GM21447 (cell line): ENCODE measurements around the gene DHX16.

Experiments used
- ATAC-seq: cut with Tn5 transposase; IDR thresholded peaks from one replicate; pipeline ENCODE4 v1.9.1; 2021; ENCODE audit not compliant: unreplicated experiment

The DHX16 gene

DNA sequence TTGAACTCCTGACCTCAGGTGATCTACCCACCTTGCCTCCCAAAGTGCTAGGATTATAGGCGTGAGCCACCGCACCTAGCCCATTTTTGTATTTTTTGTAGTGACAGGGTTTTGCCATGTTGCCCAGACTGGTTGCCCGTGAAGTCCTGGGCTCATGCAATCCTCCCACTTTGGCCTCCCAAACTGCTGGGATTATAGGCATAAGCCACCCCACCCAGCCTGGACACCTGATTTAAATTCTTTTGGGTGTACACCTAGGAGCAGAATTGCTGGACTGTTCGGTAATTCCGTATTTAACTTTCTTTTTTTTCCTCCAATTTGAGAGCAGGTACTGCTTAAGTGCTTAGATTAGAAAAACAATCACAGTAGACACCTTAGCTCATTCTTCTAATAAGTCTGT lies 23.6 kb upstream of the DHX16 start:
- ATAC-seq, result no peak

DNA sequence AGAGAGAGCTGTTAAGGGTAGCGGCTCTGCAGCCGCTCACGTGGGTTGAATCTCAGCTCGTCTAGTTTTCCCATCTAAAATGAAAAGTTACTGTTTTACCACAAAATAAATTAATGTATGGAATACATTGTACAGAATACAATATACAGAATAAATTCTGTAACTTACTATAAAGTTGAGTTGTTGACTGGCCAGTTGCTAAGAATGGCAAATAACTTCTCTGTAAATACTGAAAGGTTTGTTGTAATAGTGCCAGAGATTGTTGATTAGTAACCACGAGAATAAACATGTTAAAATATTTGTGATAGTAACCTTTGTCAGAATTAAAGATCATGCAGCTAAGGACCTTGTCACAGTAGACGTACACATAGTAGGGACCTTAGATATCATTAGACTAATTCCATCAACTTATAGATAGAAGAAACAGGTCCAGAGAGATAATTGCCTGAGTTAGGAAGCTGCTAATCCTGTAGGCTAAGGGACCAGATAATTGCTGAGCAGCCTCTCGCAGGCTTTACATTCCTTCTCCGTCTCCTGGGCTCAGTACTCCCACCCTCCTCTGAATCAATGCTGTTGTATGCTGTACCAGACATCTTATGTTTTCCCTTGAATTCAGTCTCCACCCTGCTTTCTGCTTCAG lies 18.5 kb upstream of the DHX16 start:
- ATAC-seq, result no peak

DNA sequence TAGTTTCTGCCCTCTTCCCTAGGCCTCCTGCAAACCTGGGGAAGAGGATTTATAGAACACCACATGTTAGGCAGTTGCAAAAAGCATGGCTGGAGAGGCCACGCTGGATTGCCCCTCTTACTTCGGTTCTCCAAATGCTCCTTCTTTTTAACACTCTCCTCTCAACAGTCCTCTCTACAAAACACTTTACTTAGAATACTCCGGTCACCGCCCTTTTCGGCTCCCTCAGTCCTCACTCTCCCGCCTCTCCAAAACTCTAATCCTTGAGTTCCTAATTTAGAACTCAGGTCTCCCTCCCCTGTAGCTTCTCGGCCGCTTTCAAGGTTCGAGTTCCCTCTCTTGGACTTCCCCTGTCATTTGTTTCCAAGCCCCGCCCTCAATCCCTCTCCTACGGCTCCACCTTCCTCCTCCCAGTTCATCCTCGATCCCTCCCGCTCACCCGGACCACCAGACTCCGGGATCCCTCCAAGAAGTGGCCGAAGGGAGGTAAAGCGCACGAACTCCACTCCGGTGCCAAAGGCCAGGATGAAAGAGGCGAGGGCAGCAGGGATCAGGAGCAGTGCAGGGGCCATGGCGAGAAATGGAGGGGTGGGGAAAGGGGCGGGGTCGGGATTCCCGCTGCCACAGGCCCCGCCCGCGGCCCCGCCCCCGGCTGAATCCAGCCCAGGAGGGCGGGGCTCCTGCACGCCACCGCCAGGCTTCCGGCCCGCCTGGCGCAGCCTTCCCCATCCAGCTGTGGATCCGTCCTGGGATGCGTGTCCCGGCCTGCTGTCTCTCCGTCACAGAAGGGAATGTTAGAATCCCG lies 17.8 kb upstream of the DHX16 start, which contains the start of gene NRM:
NRM (minus strand) TSS at position 582 of the 805 bp plus-strand sequence; CDS start at position 572, 10 bp downstream.
- peak; percentile 20 for ATAC-seq

DNA sequence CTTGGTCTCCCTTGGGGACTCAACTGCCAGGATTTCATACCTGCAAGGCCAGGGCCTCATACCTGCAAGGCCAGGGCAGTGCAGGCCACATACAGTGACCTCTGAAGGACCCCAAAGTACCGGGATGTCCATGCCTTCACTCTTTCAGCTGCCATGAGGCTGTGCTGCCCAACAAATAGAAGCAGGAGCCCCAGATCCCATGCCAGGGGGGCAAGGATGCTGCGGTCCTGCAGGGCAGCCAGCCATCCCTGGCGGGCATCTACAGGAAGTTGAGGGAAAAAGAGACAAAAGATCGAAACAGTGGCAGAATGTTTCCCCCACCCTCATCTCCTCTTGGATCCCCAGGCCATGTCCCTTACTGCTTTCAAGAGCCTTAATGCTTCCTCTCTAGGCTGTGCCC lies 17.2 kb upstream of the DHX16 start:
- no peak for ATAC-seq

DNA sequence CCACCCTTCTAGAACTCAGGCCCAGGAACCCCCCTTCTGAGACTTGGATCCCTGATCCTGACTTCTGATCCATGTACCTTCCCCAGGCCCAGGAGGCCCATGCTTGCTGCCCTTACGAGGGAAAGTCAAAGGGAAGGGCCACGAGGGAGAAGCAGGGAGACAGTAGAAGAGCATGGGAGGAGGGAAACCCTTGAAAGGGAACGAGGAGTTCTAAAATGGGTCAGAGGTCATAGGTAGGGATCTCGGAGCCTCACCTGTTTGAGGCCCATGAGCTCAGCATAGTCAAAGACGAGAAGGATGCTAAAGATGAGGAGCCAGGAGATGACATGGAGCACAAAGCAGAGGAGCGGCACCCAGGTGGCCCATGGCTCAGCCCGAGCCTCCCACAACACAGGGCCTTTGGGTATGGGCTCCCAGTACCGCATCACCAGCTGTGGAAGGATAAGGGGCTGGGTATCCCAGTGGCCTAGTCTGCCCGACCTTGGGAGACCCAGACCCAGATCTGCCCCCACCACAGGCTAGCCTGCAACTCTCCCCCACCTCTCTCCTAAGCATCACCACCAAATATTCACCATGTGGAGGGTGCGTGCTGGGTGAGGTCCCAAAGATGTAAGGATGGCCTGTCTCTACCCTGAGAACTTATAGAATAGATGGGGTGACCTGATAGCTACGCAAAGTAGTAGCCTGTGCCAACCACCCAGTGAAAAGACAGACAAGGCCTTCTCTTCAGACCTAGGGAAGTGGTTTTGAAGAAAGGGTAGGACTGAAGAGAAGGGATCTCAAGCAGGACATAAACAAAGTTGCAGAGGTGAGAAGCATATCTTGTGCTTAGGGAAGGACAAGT lies 16.4 kb upstream of the DHX16 start:
- no peak for ATAC-seq

DNA sequence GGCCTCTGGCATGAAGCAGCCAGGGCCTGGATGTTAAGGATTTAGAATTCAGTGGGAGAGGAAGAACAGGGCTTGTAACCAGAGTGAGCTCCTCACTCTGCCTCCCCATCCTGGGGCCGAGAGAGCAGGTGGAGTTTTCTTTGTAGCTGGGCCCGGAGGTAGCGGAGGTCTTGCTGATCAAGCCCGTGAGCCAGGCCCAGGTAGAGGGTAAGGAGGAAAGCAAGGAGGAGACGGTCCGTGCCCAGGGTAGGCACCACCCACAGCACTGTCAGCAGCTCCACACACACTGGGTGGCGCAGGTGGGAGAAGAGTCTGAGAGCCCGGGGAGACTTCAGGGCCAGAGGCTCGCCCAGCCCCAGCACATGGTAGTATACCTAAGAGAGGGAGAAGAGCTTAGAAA lies 15.8 kb upstream of the DHX16 start:
- no peak for ATAC-seq

DNA sequence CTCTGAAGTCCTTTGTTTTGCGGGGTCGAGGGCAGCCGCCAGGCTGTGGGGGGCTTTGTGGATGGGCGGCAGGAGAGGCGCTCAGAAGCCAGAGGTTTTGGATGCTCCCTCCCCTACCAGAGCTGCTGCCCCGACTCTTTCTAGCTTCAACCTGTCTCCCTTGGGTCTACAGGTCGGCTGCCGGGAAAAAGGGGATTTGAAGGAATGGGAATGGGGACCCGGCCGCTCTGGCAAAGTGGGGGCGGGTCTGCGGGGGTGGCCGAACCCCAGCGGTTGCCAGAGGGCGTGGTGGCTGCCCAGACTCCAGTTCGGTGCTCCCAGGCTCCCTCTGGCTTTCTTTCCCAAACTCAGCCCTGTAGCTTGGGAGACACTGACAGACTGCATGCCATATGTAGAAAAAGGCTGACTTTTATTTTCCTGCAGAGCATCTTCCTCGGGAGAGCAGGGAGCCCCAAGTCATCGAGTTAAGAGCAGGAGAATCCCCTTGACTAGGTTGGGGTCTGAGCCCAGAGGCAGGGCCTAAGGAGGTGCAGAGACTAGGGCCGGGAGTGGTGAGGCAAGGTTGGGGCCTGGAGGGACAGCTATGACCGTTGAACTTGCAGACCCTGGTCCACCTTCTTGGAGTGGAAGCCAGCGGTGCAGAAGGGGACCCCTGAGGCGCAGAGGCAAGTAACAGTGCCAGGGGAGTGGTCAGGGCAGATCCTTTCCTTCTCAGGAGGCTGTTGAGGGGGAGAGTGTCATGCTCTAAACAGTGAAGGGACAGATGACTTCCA lies 15.0 kb upstream of the DHX16 start:
- ATAC-seq, result no peak

DNA sequence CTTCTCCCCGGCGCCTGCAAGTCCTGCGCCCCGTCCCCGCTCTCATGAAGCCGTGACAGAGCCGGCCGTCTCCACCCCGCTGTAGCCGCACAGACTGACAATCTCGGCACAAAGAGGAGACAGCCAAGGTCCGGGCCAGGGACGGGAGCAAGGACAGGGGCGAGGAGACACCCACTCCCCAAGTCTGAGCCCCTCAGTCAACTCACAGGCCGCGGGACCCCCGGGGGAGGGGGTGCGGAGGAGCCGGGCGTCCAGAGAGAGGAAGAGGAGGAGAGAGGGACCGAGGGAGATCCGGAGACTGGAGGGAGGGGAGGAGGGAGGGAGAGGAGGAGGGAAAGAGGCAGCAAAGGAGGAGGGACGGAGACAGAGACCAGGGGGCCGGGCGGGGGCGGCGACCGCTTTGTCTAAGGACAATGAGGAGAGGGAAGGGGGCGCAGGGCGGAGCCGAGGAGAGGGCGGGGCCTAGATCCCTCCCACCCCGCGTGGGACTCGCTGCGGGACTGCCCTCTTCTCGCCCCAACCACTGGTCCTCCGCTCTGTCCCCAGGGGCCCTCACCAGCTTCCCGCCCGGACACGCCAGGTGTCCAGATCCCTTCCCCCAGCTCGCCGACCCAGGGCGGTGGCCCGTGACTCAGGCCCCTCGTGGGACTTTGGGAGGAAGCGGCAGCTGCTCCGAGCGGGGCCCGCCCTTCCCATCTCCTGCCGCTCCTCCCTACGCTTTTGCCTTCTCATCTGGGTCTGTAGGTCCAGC lies 14.3 kb upstream of the DHX16 start:
- peak; percentile 41 for ATAC-seq

DNA sequence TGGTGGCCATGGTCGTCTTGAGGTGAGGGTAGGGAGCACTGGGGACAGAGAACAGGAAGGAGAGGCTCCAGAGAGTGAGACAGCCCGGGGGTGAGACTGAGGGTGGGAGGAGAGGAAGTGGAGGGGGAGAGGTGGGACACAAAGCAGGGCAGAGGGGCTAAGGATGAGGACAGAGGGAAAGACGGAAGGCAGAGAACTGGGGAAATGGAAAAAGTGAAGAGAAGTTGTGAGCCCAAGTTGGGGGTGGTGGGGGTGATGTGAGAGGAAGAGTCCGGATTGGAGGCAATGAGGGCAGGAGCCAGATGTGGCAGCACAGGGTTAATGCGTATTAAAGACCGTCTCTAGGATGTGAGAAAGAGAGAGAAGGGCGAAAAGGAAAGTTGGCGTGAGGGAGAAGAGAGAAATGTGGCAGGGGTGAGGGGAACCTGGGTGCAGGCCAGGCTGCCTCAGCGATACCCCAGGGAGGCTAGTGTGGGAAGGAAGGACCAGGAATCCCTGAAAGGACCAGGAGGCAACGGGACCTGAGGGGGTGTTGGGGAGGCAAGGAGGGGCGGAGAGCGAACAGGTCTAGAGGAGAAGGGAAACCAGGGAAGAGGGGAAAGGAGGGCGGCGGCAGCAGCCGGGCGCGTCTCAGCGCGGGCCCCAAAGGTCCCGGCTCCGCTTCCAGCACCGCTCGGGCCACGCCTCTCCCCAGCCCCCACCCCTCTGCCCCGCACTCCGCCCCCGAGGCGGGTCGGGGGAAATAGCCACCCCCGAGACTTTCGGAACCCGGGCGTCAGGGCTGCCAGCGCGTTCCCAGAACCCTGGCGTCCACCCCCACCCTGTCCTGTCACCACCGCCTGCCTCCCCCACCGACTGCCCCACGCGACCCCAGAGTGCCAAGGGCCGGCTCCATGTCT lies 13.5 kb upstream of the DHX16 start, which contains the start of gene PPP1R18:
PPP1R18 (minus strand) TSS at position 637 of the 899 bp plus-strand sequence; CDS start at position 10, 627 bp downstream.
- ATAC-seq, result no peak

DNA sequence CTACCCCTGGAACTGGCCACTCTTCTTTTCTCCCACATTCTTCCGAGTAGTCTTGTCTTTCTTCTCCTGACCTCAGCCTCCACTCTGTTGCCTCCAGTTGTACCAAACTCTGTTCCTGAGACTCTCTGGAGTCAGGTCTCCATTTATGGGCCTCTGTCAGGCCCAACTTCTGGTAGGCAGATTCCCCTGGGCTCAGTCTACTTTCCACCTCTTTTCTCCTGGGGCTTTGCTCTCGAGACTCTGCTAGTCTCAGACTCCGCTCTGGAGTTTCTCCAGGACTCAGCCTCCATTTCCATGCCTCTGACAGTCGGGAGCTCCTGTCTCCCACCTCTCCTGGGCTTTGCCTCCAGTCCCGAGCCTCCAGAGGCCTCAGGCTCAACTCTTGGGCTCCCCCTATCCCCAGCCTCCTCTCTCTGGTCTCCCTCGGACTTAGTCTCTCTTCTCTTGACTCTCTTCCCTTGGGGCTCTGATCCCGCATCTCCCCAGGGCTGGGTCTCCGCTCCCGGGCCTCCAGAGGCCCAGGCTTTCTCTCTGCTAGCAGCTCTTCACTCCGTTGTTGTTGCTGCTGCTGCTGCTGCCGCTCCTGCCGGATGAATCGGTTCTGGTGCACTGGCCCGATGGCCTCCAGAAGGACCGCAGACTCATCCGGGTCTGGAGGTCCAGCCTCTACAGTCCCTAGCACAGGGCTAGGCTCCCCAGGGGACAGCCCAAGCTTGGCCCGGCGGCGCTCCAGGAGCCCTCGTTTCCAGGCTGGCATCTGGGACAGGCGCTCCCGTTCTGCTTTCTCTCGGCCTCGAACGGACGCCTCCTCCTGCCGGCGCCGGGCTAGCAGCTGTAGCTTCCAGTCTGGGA lies 12.6 kb upstream of the DHX16 start:
- no peak for ATAC-seq

DNA sequence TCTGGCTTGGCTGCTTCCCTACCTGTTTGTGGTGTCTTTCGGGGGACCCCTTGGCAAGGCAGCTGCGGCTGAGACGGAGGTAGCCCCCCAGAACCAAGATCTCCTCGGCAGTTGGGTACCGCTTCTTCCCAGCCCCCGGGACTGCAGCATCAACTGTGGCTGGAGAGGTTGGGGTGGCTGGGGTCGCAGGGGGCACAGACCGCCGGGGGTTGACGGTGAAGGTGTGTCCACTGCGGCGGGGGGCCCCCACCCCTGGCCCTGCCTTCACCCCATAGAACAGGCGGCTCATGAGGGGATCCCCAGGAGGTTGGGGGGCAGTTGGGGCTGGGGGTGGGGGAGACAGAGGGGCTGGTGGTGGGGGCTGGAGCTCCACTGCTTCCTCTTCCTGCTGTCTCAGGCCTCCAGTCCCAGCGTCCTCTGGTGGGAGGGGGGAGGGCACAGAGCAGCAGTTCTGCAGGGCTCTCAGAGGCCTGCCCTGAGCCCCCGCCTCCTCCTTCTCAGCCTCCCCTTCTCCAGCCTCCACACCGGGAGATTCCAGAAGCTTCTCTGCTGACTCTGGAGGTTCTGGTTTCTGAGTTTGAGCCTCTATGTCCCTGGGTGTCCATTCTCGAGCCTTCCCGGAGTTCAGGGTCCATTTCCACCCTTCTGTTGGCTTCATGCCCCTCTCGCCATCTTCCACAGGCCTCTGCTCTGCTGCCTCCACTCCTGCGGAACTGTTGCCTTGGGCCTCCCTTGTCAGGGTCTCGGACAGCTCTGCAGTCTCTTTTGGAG lies 11.8 kb upstream of the DHX16 start:
- ATAC-seq, result no peak

DNA sequence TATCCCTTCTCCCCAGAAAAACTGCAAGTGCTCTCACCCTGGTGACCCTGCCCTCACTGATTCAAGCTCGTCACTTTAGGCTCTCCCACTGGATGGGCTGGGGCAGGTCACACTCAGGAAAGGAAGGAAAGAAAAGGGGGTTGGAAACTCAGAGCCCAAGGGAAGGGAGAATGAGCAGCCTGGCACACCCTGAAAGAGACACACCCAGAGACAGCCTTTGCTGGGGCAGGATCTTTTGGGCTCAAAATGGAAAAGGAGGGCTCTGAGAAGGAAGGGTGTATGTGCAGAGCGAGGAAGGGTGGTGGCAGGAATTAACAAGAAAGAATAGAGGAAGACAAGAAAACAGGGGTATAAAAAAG lies 11.2 kb upstream of the DHX16 start:
- no peak for ATAC-seq

DNA sequence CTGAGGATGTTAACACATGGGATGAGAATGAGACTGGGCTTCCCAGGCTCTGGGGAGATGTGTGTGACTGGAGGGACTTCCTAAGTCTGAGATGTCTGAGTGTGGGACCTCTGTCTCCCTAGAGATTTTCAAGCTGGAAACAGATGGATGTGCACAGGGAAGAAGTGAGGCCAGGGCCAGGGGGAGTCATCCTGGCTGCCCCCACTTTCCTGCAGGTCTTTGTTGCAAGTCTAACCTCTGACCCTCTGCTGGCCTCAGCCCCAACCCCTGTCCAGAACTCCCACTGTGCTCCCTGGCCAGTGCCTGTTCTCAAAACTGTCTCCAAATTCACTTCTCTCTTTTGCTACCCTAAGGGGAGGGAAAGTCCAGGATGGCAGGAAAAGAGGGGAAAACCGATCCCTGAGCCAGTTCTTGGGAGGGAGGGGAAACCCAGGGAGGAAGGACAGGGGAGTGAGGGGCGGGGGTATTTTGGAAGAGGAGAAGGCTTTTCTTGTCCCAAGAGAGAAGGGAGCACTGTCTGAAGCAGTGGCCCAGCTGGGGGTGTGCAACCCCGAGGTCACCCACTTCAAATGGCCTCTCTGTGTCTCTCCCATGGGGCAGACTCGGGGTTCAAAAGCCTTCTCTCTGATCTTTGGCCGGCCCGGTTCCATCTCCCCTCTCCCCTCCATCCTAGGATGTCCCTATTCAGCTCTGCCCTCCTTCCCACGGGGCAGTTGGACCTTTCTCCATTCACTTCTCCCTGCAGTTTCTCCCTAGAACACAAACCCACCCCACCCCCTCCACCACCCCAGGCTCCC lies 10.6 kb upstream of the DHX16 start:
- no peak for ATAC-seq

DNA sequence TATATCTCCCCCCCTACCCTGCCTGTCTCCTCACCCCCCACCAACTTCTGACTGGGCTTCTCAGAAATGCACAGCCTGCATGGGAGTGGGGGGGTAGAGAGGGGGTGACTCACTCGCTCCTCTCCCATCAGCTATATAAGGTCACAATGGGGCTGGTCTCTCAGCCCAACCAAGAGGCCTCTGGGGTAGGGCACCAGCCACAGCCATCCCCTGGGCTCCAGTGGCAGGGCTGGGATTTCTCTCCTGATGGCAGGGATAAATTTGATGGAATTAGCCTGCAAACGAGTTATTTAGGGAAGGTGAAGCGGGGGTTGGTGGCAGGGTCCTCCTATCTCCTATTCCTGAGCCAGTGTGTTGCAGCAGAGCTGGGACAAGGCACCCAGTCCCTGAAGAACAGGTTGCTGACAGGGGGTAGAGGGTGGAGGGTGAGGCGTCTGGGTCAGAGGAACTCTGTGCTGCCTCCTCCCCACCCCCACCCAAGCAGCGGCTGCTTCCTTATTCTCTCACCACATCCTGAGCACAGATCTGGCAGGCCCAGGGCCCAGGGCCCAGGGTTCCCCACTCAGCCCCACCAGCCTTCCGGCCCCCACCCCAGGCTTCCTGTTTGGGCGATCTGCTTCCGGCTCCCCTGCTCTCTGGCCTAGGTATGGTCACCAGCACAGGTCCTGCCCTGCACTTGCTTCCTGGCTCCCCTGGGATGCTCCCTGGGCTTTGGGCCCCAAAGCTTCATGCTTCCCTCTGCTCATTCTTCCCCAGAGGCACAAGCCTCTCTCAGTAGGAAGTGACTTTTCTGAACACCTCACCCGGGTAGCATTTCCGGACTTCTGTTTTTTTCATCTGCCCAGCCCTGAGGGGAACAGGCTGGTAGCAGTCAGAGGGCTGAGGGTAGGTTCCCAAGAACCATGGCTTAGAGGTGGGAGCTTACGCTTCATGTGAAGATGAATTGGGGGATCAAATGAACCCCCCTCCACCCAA lies 9.6 kb upstream of the DHX16 start:
- peak; percentile 37 for ATAC-seq

DNA sequence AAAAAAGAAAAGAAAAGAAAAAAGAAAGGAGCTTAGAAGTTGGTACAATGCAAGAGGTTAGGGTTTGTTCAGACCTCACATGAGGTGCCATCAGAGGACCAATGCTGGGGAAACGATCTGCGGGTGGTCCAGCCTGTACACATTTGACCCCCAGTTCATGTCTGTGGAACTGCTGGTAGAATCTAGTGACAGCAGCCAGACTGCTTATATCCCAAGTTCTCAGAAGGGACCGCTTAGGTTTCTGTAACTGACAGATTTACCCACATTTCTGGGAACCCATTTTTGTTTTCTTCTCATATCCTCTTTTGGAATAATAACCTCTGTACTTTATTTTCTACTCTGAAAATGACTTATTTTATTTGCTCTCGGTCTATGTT lies 8.9 kb upstream of the DHX16 start:
- ATAC-seq, result no peak
